IMR-90 (cell line): ENCODE results near the gene PANX1. TPM values are rescaled to one million over a fixed set of nuclear protein-coding genes. Genes with fewer than 3 reads are reported as not detected.

Experiments used
- ATAC-seq: fragments of 200-7000 bp; cut with Tn5 transposase; 2 replicates; pipeline ENCODE4 v1.9.1; 2020; ENCODE audit warnings: low read depth, mild to moderate bottlenecking, moderate library complexity
- BruUV-seq: library from RNA; stranded (reverse); fragments of 400-500 nt; replicated peaks from 2 replicates; lab custom pipeline; 2021; lab: Mats Ljungman, UMichigan
- CTCF ChIA-PET: fragments of 300-600 bp; formaldehyde crosslinking; extraction: SDS; loops from one replicate; lab custom pipeline; 2021; ENCODE audit warnings: antibody characterized with exemption; lab: Yijun Ruan, JAX
- POLR2A ChIA-PET: fragments of 300-600 bp; sonication (Branson Sonifier 250); formaldehyde crosslinking; loops from one replicate; lab custom pipeline; 2022; ENCODE audit warnings: antibody characterized with exemption; ENCODE audit not compliant: unreplicated experiment; lab: Charles Lee
- DNase-seq: peaks from one replicate; pipeline ENCODE4 v3.0.0; 2013
- H2AFZ ChIP-seq: replicated peaks from 2 replicates; pipeline ENCODE3; 2013; ENCODE audit warnings: low read length, mild to moderate bottlenecking; ENCODE audit not compliant: poor library complexity
- H2AK5ac ChIP-seq: 2 replicates; pipeline ENCODE4 v1.6.1; 2013; ENCODE audit warnings: low read depth, low read length, inconsistent platforms
- H2AK9ac ChIP-seq: replicated peaks from 2 replicates; pipeline ENCODE3; 2013; ENCODE audit warnings: mild to moderate bottlenecking, low read depth, low read length, moderate library complexity; ENCODE audit not compliant: poor library complexity
- H2BK120ac ChIP-seq: 2 replicates; pipeline ENCODE4 v1.6.1; 2013; ENCODE audit warnings: low read depth, low read length, inconsistent platforms
- H2BK15ac ChIP-seq: 3 replicates; pipeline ENCODE4 v1.6.1; 2013; ENCODE audit warnings: low read depth, low read length, inconsistent platforms
- H2BK20ac ChIP-seq: 2 replicates; pipeline ENCODE4 v1.6.1; 2013; ENCODE audit warnings: low read depth, mild to moderate bottlenecking, inconsistent platforms, low read length, moderate library complexity
- H2BK5ac ChIP-seq: 2 replicates; pipeline ENCODE4 v1.6.1; 2013; ENCODE audit warnings: mild to moderate bottlenecking, low read depth, low read length, inconsistent platforms; ENCODE audit not compliant: poor library complexity, severe bottlenecking
- H3K14ac ChIP-seq: replicated peaks from 2 replicates; pipeline ENCODE4 v1.6.1; 2013; ENCODE audit warnings: low read depth, low read length, inconsistent platforms
- H3K18ac ChIP-seq: 2 replicates; pipeline ENCODE4 v1.6.1; 2013; ENCODE audit warnings: low read depth, low read length, control low read depth
- H3K23ac ChIP-seq: 2 replicates; pipeline ENCODE4 v1.6.1; 2013; ENCODE audit warnings: low read depth, low read length, inconsistent platforms
- H3K27ac ChIP-seq: 2 replicates; pipeline ENCODE4 v1.5.1; 2013; ENCODE audit warnings: mild to moderate bottlenecking, control low read depth, low read length; ENCODE audit not compliant: insufficient read depth
- H3K27me3 ChIP-seq: 2 replicates; pipeline ENCODE4 v1.6.1; 2013; ENCODE audit warnings: low read length; ENCODE audit not compliant: control insufficient read depth, insufficient read depth
- H3K36me3 ChIP-seq: 2 replicates; pipeline ENCODE4 v1.6.1; 2013; ENCODE audit warnings: low read length, mixed read lengths; ENCODE audit not compliant: control insufficient read depth, insufficient read depth
- H3K4ac ChIP-seq: 2 replicates; pipeline ENCODE4 v1.6.1; 2013; ENCODE audit warnings: low read depth, low read length, inconsistent platforms
- H3K4me1 ChIP-seq: 2 replicates; pipeline ENCODE4 v1.6.1; 2013; ENCODE audit warnings: low read length, mixed read lengths; ENCODE audit not compliant: control insufficient read depth, insufficient read depth
- H3K4me2 ChIP-seq: 2 replicates; pipeline ENCODE4 v1.6.1; 2013; ENCODE audit warnings: low read depth, mild to moderate bottlenecking, control low read depth, low read length, moderate library complexity
- H3K4me3 ChIP-seq: 2 replicates; pipeline ENCODE4 v1.5.1; 2013; ENCODE audit warnings: low read depth, mild to moderate bottlenecking, control low read depth, low read length, moderate library complexity; ENCODE audit not compliant: insufficient read depth
- H3K56ac ChIP-seq: 2 replicates; pipeline ENCODE4 v1.6.1; 2013; ENCODE audit warnings: low read length, inconsistent platforms; ENCODE audit not compliant: insufficient read depth; ENCODE audit errors: extremely low read depth
- H3K79me1 ChIP-seq, 2 experiments: 2 replicates each; pipeline ENCODE4 v1.6.1; 2013; ENCODE audit warnings: low read length in 2 of 2, inconsistent platforms in 1 of 2, low read depth in 1 of 2
- H3K9ac ChIP-seq: 2 replicates; pipeline ENCODE4 v1.6.1; 2013; ENCODE audit warnings: low read depth, low read length, control low read depth
- H3K9me1 ChIP-seq: 2 replicates; pipeline ENCODE4 v1.6.1; 2013; ENCODE audit warnings: low read length, inconsistent platforms; ENCODE audit not compliant: insufficient read depth
- H3K9me3 ChIP-seq: 2 replicates; pipeline ENCODE4 v1.6.1; 2013; ENCODE audit warnings: low read length; ENCODE audit not compliant: control insufficient read depth, insufficient read depth
- H4K20me1 ChIP-seq: 2 replicates; pipeline ENCODE4 v1.6.1; 2013; ENCODE audit warnings: low read length, inconsistent platforms; ENCODE audit not compliant: insufficient read depth
- H4K5ac ChIP-seq: 2 replicates; pipeline ENCODE4 v1.6.1; 2013; ENCODE audit warnings: mild to moderate bottlenecking, low read depth, low read length, control low read depth
- H4K8ac ChIP-seq, 2 experiments: 2 replicates each; pipeline ENCODE4 v1.6.1; 2013; ENCODE audit warnings: low read depth in 2 of 2, low read length in 2 of 2, control low read depth in 1 of 2, inconsistent platforms in 1 of 2
- H4K91ac ChIP-seq: 2 replicates; pipeline ENCODE4 v1.6.1; 2013; ENCODE audit warnings: low read depth, low read length, inconsistent platforms; ENCODE audit not compliant: insufficient read depth
- BHLHE40 ChIP-seq: fragments of 150-350 bp; IDR thresholded peaks from 2 replicates; pipeline ENCODE4 v1.6.1; 2016; ENCODE audit warnings: mild to moderate bottlenecking, low read depth, low read length
- CHD1 ChIP-seq: IDR thresholded peaks from 2 replicates; pipeline ENCODE4 v1.6.1; 2012; ENCODE audit warnings: low read depth, low read length, improper control_type of control experiment
- FOS ChIP-seq: fragments of 150-350 bp; IDR thresholded peaks from 2 replicates; pipeline ENCODE4 v1.6.1; 2016; ENCODE audit warnings: low read depth, low read length
- NFE2L2 ChIP-seq: fragments of 150-350 bp; IDR thresholded peaks from 2 replicates; pipeline ENCODE4 v1.6.1; 2016; ENCODE audit warnings: low read depth, mild to moderate bottlenecking, low read length
- POLR2A ChIP-seq: IDR thresholded peaks from 2 replicates; pipeline ENCODE4 v1.6.1; 2012; ENCODE audit warnings: mild to moderate bottlenecking, low read depth, low read length
- RAD21 ChIP-seq: IDR thresholded peaks from 2 replicates; pipeline ENCODE4 v1.6.1; 2012; ENCODE audit warnings: low read length, improper control_type of control experiment
- RCOR1 ChIP-seq: IDR thresholded peaks from 2 replicates; pipeline ENCODE4 v1.6.1; 2012; ENCODE audit warnings: mild to moderate bottlenecking, low read length, improper control_type of control experiment; ENCODE audit not compliant: insufficient replicate concordance
- RFX5 ChIP-seq: IDR thresholded peaks from 2 replicates; pipeline ENCODE4 v1.8.0; 2012; ENCODE audit warnings: low read depth, mild to moderate bottlenecking, low read length, moderate library complexity
- WGBS, 2 experiments: methylation state at CpG; one replicate each; pipeline versions ENCODE4 v1.1.5 to v1.1.7; 2013; ENCODE audit warnings: missing lambda C conversion rate in 2 of 2; ENCODE audit not compliant: insufficient read length in 1 of 2; ENCODE audit errors: extremely low coverage in 2 of 2; 5-methylcytosine and 5-hydroxymethylcytosine counted together
- dilution Hi-C: fragments of 300-500 bp; cut with HindIII; formaldehyde crosslinking; loops from one replicate; pipeline ENCODE4 v1.14.3; 2018; ENCODE audit warnings: low sequenced_read_pairs; ENCODE audit not compliant: unreplicated experiment
- in situ Hi-C: fragments of 300-500 bp; cut with MboI; formaldehyde crosslinking; loops from 3 replicates; pipeline ENCODE4 v1.14.3; 2019; ENCODE audit warnings: low sequenced_read_pairs, inconsistent platforms, mixed read lengths
- intact Hi-C: fragments of 100-400 bp; cut with micrococcal nuclease; formaldehyde crosslinking; loops from 2 replicates; pipeline ENCODE4 v1.10.0; 2022
- polyA plus RNA-seq, 3 experiments: library from polyadenylated mRNA; depleted of rRNA; stranded (reverse); fragments of >200 nt; gene quantifications; 2 replicates each; pipeline ENCODE4 v1.2.3, GENCODE V29; 2012; ENCODE audit warnings: low replicate concordance in 1 of 3
- total RNA-seq: library from RNA; depleted of rRNA; stranded (reverse); fragments of >200 nt; gene quantifications from 2 replicates; pipeline ENCODE4 v1.2.3, GENCODE V29; 2012

The PANX1 gene
- total and polyA plus RNA-seq, 2 of the 4 experiments (the other 2 are of a cell fraction), result 29.8 to 70.8 TPM

DNA sequence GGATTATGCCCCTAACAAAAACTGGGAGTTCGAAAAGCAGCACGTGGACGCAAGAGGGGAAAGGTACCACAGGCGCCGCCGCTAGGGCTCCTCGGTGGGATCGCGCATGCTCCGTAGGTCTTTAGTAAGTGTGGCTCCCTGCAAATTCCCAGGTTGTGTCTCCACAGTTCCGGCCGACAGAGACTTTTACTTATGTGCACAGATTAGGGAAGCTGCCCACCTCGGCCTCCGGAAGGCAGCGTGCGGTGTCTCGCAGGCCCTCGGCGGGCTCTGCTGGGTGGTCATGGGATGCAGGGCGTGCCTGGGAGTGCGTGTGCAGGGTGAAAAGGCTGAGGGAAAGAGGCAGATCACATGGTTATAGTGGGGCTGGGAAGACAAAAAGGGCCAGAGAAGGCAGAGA is 39.7 kb upstream of the PANX1 start:
- Histone ChIP-seq H3K79me1 (no peaks in the 10 kb centered on the region), H3K9me1 (no peaks in the 10 kb centered on the region; the same call in 1 of the 2 replicates), H4K20me1 (no peaks in the 10 kb centered on the region), H2AK9ac (no peak overlapping the region), H3K36me3 (no peaks in the 10 kb centered on the region), H3K14ac (no peak overlapping the region), H3K23ac (no peak overlapping the region), H2BK5ac (no peak overlapping the region), H3K4me2 (no peak overlapping the region), H4K5ac (no peak overlapping the region), H3K4ac (no peak overlapping the region), H4K8ac (no peak overlapping the region), H2AFZ (no peak overlapping the region), H2BK120ac (no peak overlapping the region), H3K4me3 (no peak overlapping the region), H3K56ac (no peak overlapping the region), H4K91ac (no peak overlapping the region), H3K4me1 (no peaks in the 10 kb centered on the region), H3K18ac (no peak overlapping the region), H3K9me3 (no peaks in the 10 kb centered on the region), H2AK5ac (no peak overlapping the region), H3K27me3 (no peaks in the 10 kb centered on the region), H2BK15ac (no peak overlapping the region), H3K9ac (no peak overlapping the region), H2BK20ac (no peak overlapping the region), H3K27ac (no peak overlapping the region)
- in situ Hi-C loops, result no loop called here
- 83% methylated on average over 18 of the region's 21 CpGs; no CpG with 5 or more reads in 1 of the 2 experiments for WGBS, 2 experiments
- no TSS peak for BruUV-seq
- ChIA-PET POLR2A (no interaction called here), CTCF (no interaction called here)
- DNase-seq, result no peak
- intact Hi-C loops, result no loop called here
- dilution Hi-C loops, result no loop called here
- ATAC-seq, result no peak
- TF ChIP-seq CHD1 (no peak), RFX5 (no peak), RCOR1 (no peak), RAD21 (no peak), NFE2L2 (no peak), POLR2A (no peak), FOS (no peak), BHLHE40 (no peak)
